Stimulated activated CD4-positive, alpha-beta T cell treated with anti-CD3 and anti-CD28 coated beads, TNF-alpha, amount 100 ng/mL, for 1 hour (primary cell): ENCODE measurements around the gene GNPTAB.
A peak's percentile ranks its signal among the peaks of the same experiment; 100 is the strongest.
"Not testable (repeated sequence)": the region's sequence is repeated elsewhere in the genome, so short reads cannot be mapped to it uniquely, and the experiment has no call there.

Experiments
- DNase-seq, 3 donors: peaks; one replicate each; pipeline ENCODE4 v3.0.0-alpha.2; 2020; ENCODE audit warnings: low read depth in 3 of 3, low spot score in 1 of 3

Gene GNPTAB

GRCh38 chr12:101830367-101831325 is at the start of gene GNPTAB:
GNPTAB (minus strand) TSS chr12:101830959; CDS start chr12:101830675, 284 bp downstream.
- DNase-seq, result peak; percentile 88 to 95 (median 94)

GRCh38 chr12:101878243-101878821 is 47.6 kb upstream of the GNPTAB start:
- DNase-seq, result no peak

- DNase-seq, result no peak
These were observed 47.1 kb upstream of the GNPTAB start for GRCh38 chr12:101877806-101878242.

- DNase-seq, result peak; percentile 17 to 50 (median 36)
These were observed 46.4 kb upstream of the GNPTAB start, which contains the start of gene DRAM1 for GRCh38 chr12:101876861-101877805. DRAM1 (plus strand) TSS chr12:101877580; CDS start chr12:101877790, 210 bp downstream.

- no peak for DNase-seq
These were observed 45.6 kb upstream of the GNPTAB start for GRCh38 chr12:101876322-101876860.

GRCh38 chr12:101875162-101875561 is 44.4 kb upstream of the GNPTAB start:
- no peak for DNase-seq

- no peak for DNase-seq
These were observed 40.2 kb upstream of the GNPTAB start for GRCh38 chr12:101870925-101871324.

- not testable (repeated sequence) for DNase-seq
These were observed 36.9 kb upstream of the GNPTAB start for GRCh38 chr12:101867619-101868018.

- DNase-seq, result no peak
These were observed 36.0 kb upstream of the GNPTAB start for GRCh38 chr12:101866615-101867373.

- no peak for DNase-seq
These were observed 33.2 kb upstream of the GNPTAB start for GRCh38 chr12:101863981-101864380.

- DNase-seq, result no peak
These were observed 31.5 kb upstream of the GNPTAB start for GRCh38 chr12:101862245-101862644.

GRCh38 chr12:101861688-101862087 is 30.9 kb upstream of the GNPTAB start:
- DNase-seq, result not testable (repeated sequence)

- no peak for DNase-seq
These were observed 29.2 kb upstream of the GNPTAB start for GRCh38 chr12:101859664-101860607.

- no peak for DNase-seq
These were observed 27.6 kb upstream of the GNPTAB start for GRCh38 chr12:101858361-101858760.

GRCh38 chr12:101857043-101857558 is 26.3 kb upstream of the GNPTAB start:
- DNase-seq, result no peak

GRCh38 chr12:101856614-101857013 is 25.9 kb upstream of the GNPTAB start:
- DNase-seq, result not testable (repeated sequence)

GRCh38 chr12:101855976-101856375 is 25.2 kb upstream of the GNPTAB start:
- no peak for DNase-seq

- DNase-seq, result no peak
These were observed 24.7 kb upstream of the GNPTAB start for GRCh38 chr12:101855364-101855884.
